Nephron progenitor cell (in vitro differentiated cells): Measurements from ENCODE around the gene TMPRSS9.
"Not testable (repeated sequence)": the region's sequence is repeated elsewhere in the genome, so short reads cannot be mapped to it uniquely, and the experiment has no call there.

Experiments
- DNase-seq: peaks from one replicate; pipeline ENCODE4 v3.0.0; 2021
- H3K27ac Mint-ChIP-seq: 2 replicates; pipeline ENCODE4 v1.8.0; 2021; ENCODE audit warnings: mild to moderate bottlenecking, moderate library complexity, mixed read lengths
- H3K27me3 Mint-ChIP-seq: 2 replicates; pipeline ENCODE4 v1.8.0; 2021; ENCODE audit warnings: mild to moderate bottlenecking, low read depth, mixed read lengths; ENCODE audit not compliant: poor library complexity
- H3K36me3 Mint-ChIP-seq: 2 replicates; pipeline ENCODE4 v1.8.0; 2021; ENCODE audit warnings: low read depth, mixed read lengths
- H3K4me1 Mint-ChIP-seq: 2 replicates; pipeline ENCODE4 v1.8.0; 2021; ENCODE audit warnings: mixed read lengths
- H3K4me3 Mint-ChIP-seq: 2 replicates; pipeline ENCODE4 v1.8.0; 2021; ENCODE audit warnings: mild to moderate bottlenecking, moderate library complexity, mixed read lengths
- H3K9me3 Mint-ChIP-seq: 2 replicates; pipeline ENCODE4 v1.8.0; 2021; ENCODE audit warnings: mild to moderate bottlenecking, moderate library complexity, mixed read lengths
- CTCF ChIP-seq: fragments of 200-600 bp; sonication (generic); IDR thresholded peaks from 2 replicates; pipeline ENCODE4 v1.5.0; 2021; ENCODE audit warnings: antibody characterized with exemption

TMPRSS9 gene

DNA sequence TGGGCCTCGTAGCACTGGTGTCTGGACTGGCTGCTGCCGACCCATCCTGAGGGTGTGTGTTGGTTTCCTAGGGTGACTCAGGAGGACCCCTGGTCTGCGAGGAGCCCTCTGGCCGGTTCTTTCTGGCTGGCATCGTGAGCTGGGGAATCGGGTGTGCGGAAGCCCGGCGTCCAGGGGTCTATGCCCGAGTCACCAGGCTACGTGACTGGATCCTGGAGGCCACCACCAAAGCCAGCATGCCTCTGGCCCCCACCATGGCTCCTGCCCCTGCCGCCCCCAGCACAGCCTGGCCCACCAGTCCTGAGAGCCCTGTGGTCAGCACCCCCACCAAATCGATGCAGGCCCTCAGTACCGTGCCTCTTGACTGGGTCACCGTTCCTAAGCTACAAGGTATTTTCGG lies 53.6 kb downstream of the TMPRSS9 start:
- H3K27me3 Mint-ChIP-seq = peaks cover 10% of the 10 kb centered on the region
- peaks cover 16% of the 10 kb centered on the region for H3K36me3 Mint-ChIP-seq
- peaks cover 27% of the 10 kb centered on the region for H3K9me3 Mint-ChIP-seq
- H3K27ac Mint-ChIP-seq = no peak overlapping the region
- no peak for TF ChIP-seq CTCF
- DNase-seq = no peak
- H3K4me1 Mint-ChIP-seq = no peaks in the 10 kb centered on the region
- H3K4me3 Mint-ChIP-seq = no peak overlapping the region

DNA sequence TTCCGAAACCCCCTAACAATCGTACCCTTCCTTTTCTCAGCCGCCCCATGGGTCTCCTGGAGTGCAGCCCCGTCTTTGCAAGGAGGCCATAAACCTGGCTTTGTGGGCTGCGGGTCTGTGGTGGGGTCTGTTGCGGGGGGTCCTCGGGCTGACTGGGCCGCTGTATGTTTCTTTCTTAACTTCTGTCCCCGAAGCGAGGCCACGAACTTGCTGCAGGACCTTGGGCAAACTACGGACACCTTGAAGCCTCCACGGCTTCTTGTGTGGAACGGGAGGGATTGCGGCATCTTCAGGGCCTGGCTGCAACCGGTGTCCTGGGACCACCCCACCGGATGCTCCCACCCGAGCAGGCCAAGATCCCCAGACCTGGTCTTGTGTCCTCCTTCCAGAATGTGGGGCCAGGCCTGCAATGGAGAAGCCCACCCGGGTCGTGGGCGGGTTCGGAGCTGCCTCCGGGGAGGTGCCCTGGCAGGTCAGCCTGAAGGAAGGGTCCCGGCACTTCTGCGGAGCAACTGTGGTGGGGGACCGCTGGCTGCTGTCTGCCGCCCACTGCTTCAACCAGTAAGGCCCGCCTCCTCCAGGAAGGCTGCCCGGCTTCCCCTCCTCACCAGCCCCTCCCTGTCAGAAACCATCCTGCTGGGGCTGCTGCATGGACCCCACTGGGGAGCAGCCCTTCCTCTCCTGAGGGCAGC lies 55.4 kb downstream of the TMPRSS9 start:
- Mint-ChIP-seq H3K27ac (peak overlapping the region; percentile 57), H3K4me3 (no peak overlapping the region)

DNA sequence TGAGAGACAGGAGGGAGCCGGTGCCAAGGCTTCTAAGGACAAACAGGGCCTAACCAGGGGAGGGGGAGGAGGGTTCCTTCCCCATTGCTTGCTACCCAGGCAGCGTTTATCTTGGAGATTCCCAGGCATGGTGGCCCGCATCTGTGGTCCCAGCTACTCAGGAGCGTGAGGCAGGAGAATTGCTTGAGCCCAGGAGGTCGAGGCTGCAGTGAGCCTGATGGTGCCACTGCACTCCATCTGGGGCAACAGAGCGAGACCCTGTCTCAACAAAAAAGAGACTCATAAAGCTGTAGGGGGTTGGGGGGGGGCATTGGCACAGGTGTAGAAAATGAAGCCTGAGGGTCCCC lies 55.9 kb downstream of the TMPRSS9 start:
- no peak for DNase-seq
- no peaks in the 10 kb centered on the region for H3K4me1 Mint-ChIP-seq
- H3K27me3 Mint-ChIP-seq = peaks cover 3% of the 10 kb centered on the region
- peaks cover 16% of the 10 kb centered on the region for H3K36me3 Mint-ChIP-seq
- TF ChIP-seq CTCF = no peak
- no peak overlapping the region for H3K4me3 Mint-ChIP-seq
- H3K27ac Mint-ChIP-seq = no peak overlapping the region
- H3K9me3 Mint-ChIP-seq = peaks cover 10% of the 10 kb centered on the region

More for the DNA sequence above, 55.4 kb downstream of the TMPRSS9 start:
- Mint-ChIP-seq H3K27me3 (peaks cover 7% of the 10 kb centered on the region), H3K36me3 (peaks cover 16% of the 10 kb centered on the region), H3K4me1 (no peaks in the 10 kb centered on the region), H3K9me3 (peaks cover 14% of the 10 kb centered on the region)
- no peak for TF ChIP-seq CTCF
- DNase-seq = no peak

GRCh38 chr19:2416321-2417097 lies 56.4 kb downstream of the TMPRSS9 start:
- H3K27me3 Mint-ChIP-seq = peaks cover 3% of the 10 kb centered on the region
- no peak overlapping the region for H3K4me3 Mint-ChIP-seq
- no peak overlapping the region for H3K27ac Mint-ChIP-seq
- TF ChIP-seq CTCF = no peak
- H3K36me3 Mint-ChIP-seq = peaks cover 16% of the 10 kb centered on the region
- H3K4me1 Mint-ChIP-seq = no peaks in the 10 kb centered on the region
- peaks cover 10% of the 10 kb centered on the region for H3K9me3 Mint-ChIP-seq
- DNase-seq = no peak

DNA sequence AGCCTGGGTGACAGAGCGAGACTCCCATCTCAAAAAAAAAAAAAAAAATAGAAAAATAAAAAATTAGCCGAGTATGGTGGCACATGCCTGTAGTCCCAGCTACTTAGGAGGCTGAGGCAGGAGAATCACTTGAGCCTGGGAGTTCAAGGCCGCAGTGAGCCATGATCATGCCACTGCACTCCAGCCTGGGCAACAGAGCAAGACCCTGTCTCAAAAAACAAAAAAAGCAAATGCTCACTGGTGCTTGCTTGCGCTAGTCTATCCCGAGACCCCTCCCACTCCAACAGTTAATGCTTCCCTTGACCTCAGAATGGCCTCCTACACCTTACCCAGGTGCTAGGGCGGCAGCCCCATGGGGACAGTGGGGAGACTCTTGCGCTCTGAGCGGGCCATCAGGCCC lies 57.4 kb downstream of the TMPRSS9 start:
- H3K27me3 Mint-ChIP-seq, H3K4me3 Mint-ChIP-seq, H3K4me1 Mint-ChIP-seq, H3K9me3 Mint-ChIP-seq, H3K27ac Mint-ChIP-seq, DNase-seq: not testable (repeated sequence)
- peaks cover 14% of the 10 kb centered on the region for H3K36me3 Mint-ChIP-seq

DNA sequence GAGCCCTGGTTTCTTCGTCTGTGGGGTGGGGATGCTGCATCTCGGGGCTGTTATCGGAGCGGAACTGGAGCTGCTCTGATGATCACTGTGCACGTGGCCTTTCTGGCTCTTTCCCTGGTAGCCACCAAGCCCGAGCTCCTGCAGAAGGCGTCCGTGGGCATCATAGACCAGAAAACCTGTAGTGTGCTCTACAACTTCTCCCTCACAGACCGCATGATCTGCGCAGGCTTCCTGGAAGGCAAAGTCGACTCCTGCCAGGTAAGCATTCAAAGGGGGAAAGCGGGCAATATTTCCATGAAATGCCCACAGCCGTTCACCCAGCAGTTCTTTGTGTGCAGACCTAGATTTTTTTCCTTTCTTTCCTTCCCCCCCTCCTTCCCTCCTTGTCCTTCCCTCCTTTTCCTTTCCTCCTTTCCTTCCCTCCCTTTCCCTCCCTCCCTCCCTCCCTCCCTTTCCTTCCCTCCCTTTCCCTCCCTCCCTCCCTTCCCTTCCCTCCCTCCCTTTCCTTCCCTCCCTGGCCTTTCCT lies 57.9 kb downstream of the TMPRSS9 start:
- Mint-ChIP-seq H3K27me3 (no peaks in the 10 kb centered on the region), H3K9me3 (no peaks in the 10 kb centered on the region), H3K36me3 (peaks cover 11% of the 10 kb centered on the region), H3K4me3 (no peak overlapping the region), H3K27ac (no peak overlapping the region), H3K4me1 (no peaks in the 10 kb centered on the region)
- TF ChIP-seq CTCF = no peak
- no peak for DNase-seq
